Neural cell (in vitro differentiated cells): ENCODE data around the gene SLC44A5.

Source experiments
- EP300 ChIP-seq: fragments of 450-650 bp; conservative IDR thresholded peaks from 2 replicates; pipeline ENCODE4 v1.6.1; 2014; ENCODE audit warnings: antibody characterized with exemption, mild to moderate bottlenecking, moderate library complexity; ENCODE audit not compliant: poor library complexity, severe bottlenecking
- RAD21 ChIP-seq: fragments of 450-650 bp; conservative IDR thresholded peaks from 2 replicates; pipeline ENCODE4 v1.6.1; 2014; ENCODE audit warnings: antibody characterized with exemption, mild to moderate bottlenecking, moderate library complexity
- SMC3 ChIP-seq: fragments of 450-650 bp; conservative IDR thresholded peaks from 2 replicates; pipeline ENCODE4 v1.6.1; 2014; ENCODE audit warnings: antibody characterized with exemption, mild to moderate bottlenecking, moderate library complexity; ENCODE audit not compliant: poor library complexity
- TF ChIP-seq, protein P1 (sequence below): fragments of 450-650 bp; IDR thresholded peaks from 2 replicates; pipeline ENCODE4 v1.5.1; 2014; ENCODE audit warnings: antibody characterized with exemption, mild to moderate bottlenecking, moderate library complexity; ENCODE audit not compliant: poor library complexity, severe bottlenecking

DNA sequence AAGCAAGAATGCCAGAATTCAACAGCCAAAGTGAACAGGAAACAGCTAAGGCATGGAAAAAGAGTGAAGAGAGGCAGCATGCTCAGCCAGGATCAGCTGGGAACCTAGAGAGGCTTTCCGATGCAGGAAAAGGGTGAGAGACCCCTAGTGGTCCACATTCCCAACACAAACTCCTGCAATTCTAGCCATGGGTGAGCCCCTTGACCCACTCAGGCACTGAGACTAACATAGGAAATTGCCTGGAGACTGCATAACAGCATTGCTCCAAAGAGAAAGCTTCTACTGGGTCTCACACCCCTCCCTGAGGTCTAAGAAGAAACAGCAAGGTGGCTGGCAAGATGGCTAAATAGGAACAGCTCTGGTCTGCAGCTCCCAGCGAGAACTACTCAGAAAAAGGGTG, 353.5 kb downstream of the SLC44A5 start:
- TF ChIP-seq EP300 (no peak), RAD21 (no peak), SMC3 (no peak)
- TF ChIP-seq, protein P1, sequence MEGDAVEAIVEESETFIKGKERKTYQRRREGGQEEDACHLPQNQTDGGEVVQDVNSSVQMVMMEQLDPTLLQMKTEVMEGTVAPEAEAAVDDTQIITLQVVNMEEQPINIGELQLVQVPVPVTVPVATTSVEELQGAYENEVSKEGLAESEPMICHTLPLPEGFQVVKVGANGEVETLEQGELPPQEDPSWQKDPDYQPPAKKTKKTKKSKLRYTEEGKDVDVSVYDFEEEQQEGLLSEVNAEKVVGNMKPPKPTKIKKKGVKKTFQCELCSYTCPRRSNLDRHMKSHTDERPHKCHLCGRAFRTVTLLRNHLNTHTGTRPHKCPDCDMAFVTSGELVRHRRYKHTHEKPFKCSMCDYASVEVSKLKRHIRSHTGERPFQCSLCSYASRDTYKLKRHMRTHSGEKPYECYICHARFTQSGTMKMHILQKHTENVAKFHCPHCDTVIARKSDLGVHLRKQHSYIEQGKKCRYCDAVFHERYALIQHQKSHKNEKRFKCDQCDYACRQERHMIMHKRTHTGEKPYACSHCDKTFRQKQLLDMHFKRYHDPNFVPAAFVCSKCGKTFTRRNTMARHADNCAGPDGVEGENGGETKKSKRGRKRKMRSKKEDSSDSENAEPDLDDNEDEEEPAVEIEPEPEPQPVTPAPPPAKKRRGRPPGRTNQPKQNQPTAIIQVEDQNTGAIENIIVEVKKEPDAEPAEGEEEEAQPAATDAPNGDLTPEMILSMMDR, result no peak
